PC-3 (cell line): ENCODE results near the gene SLC9A3.

Source experiments
- CTCF ChIP-seq: fragments of 300-600 bp; sonication (generic); conservative IDR thresholded peaks from 2 replicates; pipeline ENCODE4 v1.5.1; 2017; ENCODE audit warnings: antibody characterized with exemption, low read depth, mild to moderate bottlenecking, low read length
- EZH2 ChIP-seq: fragments of 300-600 bp; sonication (generic); IDR thresholded peaks from one replicate; pipeline ENCODE4 v1.6.1; 2017; ENCODE audit warnings: antibody characterized with exemption, mild to moderate bottlenecking, low read length; ENCODE audit not compliant: unreplicated experiment

- no peak for TF ChIP-seq CTCF
- TF ChIP-seq EZH2, result no peak
Measured at GRCh38 chr5:546376-546908, 22.2 kb upstream of the SLC9A3 start.
